ENCODE measurements around the gene CD164. TPM values are rescaled to one million over a fixed set of nuclear protein-coding genes. Genes with fewer than 3 reads are reported as not detected.

CD164 gene
- total and polyA plus RNA-seq, 8 donors, result 53.6 to 147 (median 104) TPM

- FAIRE-seq (no peak), DNase-seq (no peak), ATAC-seq (no peak)
- Histone ChIP-seq H3K27me3 (no peaks in the 10 kb centered on the region), H3K36me3 (peaks cover 0 to 15% (median 0%) of the 10 kb centered on the region in 3 donors), H3K4me3 (peak overlapping the region; percentile 68 to 97 (median 84)), H3K27ac (peak overlapping the region; percentile 98 to 100 (median 100)), H3K9me3 (no peaks in the 10 kb centered on the region), H3K4me1 (peaks cover 5 to 24% (median 19%) of the 10 kb centered on the region in 3 donors)
- no peak for TF ChIP-seq CTCF (IDR thresholded peaks at IDR 0.05)
- intact Hi-C loops (cut with DNase I), result no loop called here
- WGBS, 2 donors, result 0% methylated on average over 25 of the region's 25 CpGs
These were observed 1.1 kb downstream of the CD164 start for GRCh38 chr6:109381061-109381746.

GRCh38 chr6:109379711-109380110, 2.6 kb downstream of the CD164 start:
- Histone ChIP-seq H3K4me1 (peaks cover 7 to 17% (median 16%) of the 10 kb centered on the region in 3 donors), H3K4me3 (peak overlapping the region in 2 of 4 donors; percentile 84 to 97), H3K27ac (no peak overlapping the region), H3K27me3 (no peaks in the 10 kb centered on the region), H3K36me3 (peaks cover 0 to 27% (median 2%) of the 10 kb centered on the region in 3 donors), H3K9me3 (no peaks in the 10 kb centered on the region)
- intact Hi-C loops (cut with DNase I), result no loop called here
- FAIRE-seq (no peak), DNase-seq (no peak), ATAC-seq (no peak)
- 12 to 14% methylated on average over 2 of the region's 2 CpGs for WGBS, 2 donors
- no peak for TF ChIP-seq CTCF (IDR thresholded peaks at IDR 0.05)

- ATAC-seq, result no peak
- Histone ChIP-seq H3K27me3 (no peaks in the 10 kb centered on the region), H3K36me3 (peaks cover 0 to 41% (median 5%) of the 10 kb centered on the region in 3 donors), H3K4me3 (no peak overlapping the region), H3K27ac (no peak overlapping the region), H3K4me1 (peaks cover 7 to 12% (median 8%) of the 10 kb centered on the region in 3 donors), H3K9me3 (no peaks in the 10 kb centered on the region)
- 87 to 92% methylated on average over 3 of the region's 3 CpGs for WGBS, 2 donors
- intact Hi-C loops (cut with DNase I), result no loop called here
- no peak for TF ChIP-seq CTCF (IDR thresholded peaks at IDR 0.05)
- no peak for FAIRE-seq
- DNase-seq, result no peak
These were observed 4.5 kb downstream of the CD164 start for GRCh38 chr6:109377717-109378116.

GRCh38 chr6:109374326-109374892, 7.9 kb downstream of the CD164 start:
- DNase-seq (no peak), ATAC-seq (no peak), FAIRE-seq (no peak)
- Histone ChIP-seq H3K27ac (no peak overlapping the region), H3K4me3 (no peak overlapping the region), H3K9me3 (no peaks in the 10 kb centered on the region), H3K36me3 (peaks cover 0 to 44% (median 9%) of the 10 kb centered on the region in 3 donors), H3K27me3 (no peaks in the 10 kb centered on the region), H3K4me1 (peaks cover 7 to 9% (median 8%) of the 10 kb centered on the region in 3 donors)
- TF ChIP-seq CTCF (IDR thresholded peaks at IDR 0.05), result no peak
- intact Hi-C loops (cut with DNase I), result no loop called here
- 68 to 70% methylated on average over 4 of the region's 4 CpGs for WGBS, 2 donors

- peaks cover 3 to 8% (median 7%) of the 10 kb centered on the region in 3 donors for H3K4me1 ChIP-seq
- H3K9me3 ChIP-seq, result no peaks in the 10 kb centered on the region
- H3K27me3 ChIP-seq, result no peaks in the 10 kb centered on the region
- DNase-seq (no peak), ATAC-seq (peak in 3 of 4 donors; percentile 13 to 53 (median 39)), FAIRE-seq (no peak)
- TF ChIP-seq CTCF (IDR thresholded peaks at IDR 0.05), result no peak
- 92 to 95% methylated on average over 4 of the region's 4 CpGs for WGBS, 2 donors
- H3K36me3 ChIP-seq, result peaks cover 0 to 49% (median 12%) of the 10 kb centered on the region in 3 donors
- no peak overlapping the region for H3K27ac ChIP-seq
- H3K4me3 ChIP-seq, result no peak overlapping the region
- intact Hi-C loops (cut with DNase I), result no loop called here
These were observed 8.5 kb downstream of the CD164 start for GRCh38 chr6:109373762-109374161.
